Measurements from ENCODE around the gene LYZL4.

Gene LYZL4

GRCh38 chr3:42387802-42388651 lies 22.4 kb downstream of the LYZL4 start:
- no peak for TF ChIP-seq Cebpa-rat (IDR thresholded peaks at IDR 0.05)
- Histone ChIP-seq H3K27me3 (no peaks in the 10 kb centered on the region), H3K4me1 (peaks cover 12 to 21% (median 17%) of the 10 kb centered on the region in 10 experiments; a peak in 19 of 20 replicates), H3K4me3 (no peak overlapping the region), H3K9me3 (replicated peaks in 1 of 11) (no peaks in the 10 kb centered on the region), H4K20me1 (no peaks in the 10 kb centered on the region), H3K27ac (peak overlapping the region in 1 of 11 experiments; percentile 2; a peak in 1 of 22 replicates), H3K9ac (no peak overlapping the region; a peak in 1 of 22 replicates), H3K36me3 (no peaks in the 10 kb centered on the region), H3K4me2 (peak overlapping the region; percentile 21 to 54 (median 45))

GRCh38 chr3:42381551-42382082 lies 28.8 kb downstream of the LYZL4 start:
- Histone ChIP-seq H3K36me3 (no peaks in the 10 kb centered on the region), H3K9me3 (replicated peaks in 1 of 11) (no peaks in the 10 kb centered on the region), H3K9ac (no peak overlapping the region), H3K4me1 (peaks cover 0 to 12% (median 6%) of the 10 kb centered on the region in 10 experiments; a peak in 13 of 20 replicates), H4K20me1 (no peaks in the 10 kb centered on the region), H3K4me2 (no peak overlapping the region), H3K27me3 (no peaks in the 10 kb centered on the region), H3K27ac (no peak overlapping the region), H3K4me3 (no peak overlapping the region)
- no peak for TF ChIP-seq Cebpa-rat (IDR thresholded peaks at IDR 0.05)

- H3K36me3 ChIP-seq = no peaks in the 10 kb centered on the region
- no peak for TF ChIP-seq Cebpa-rat (IDR thresholded peaks at IDR 0.05)
Measured at GRCh38 chr3:42377681-42378080, 32.7 kb downstream of the LYZL4 start.

GRCh38 chr3:42376344-42376798 lies 34.0 kb downstream of the LYZL4 start:
- peak overlapping the region in 8 of 11 experiments; percentile 17 to 80 (median 48); a peak in 14 of 22 replicates for H3K4me2 ChIP-seq
- H3K9ac ChIP-seq = no peak overlapping the region
- no peaks in the 10 kb centered on the region for H4K20me1 ChIP-seq
- H3K4me3 ChIP-seq = no peak overlapping the region
- no peak for TF ChIP-seq Cebpa-rat (IDR thresholded peaks at IDR 0.05)
- no peaks in the 10 kb centered on the region for H3K27me3 ChIP-seq
- no peaks in the 10 kb centered on the region for H3K36me3 ChIP-seq
- H3K27ac ChIP-seq = peak overlapping the region in 2 of 11 experiments; percentile 7 to 9; a peak in 2 of 22 replicates
- H3K9me3 ChIP-seq (replicated peaks in 1 of 11) = no peaks in the 10 kb centered on the region
- peaks cover 0 to 47% (median 20%) of the 10 kb centered on the region in 10 experiments; a peak in 14 of 20 replicates for H3K4me1 ChIP-seq

More at GRCh38 chr3:42377681-42378080, 32.7 kb downstream of the LYZL4 start:
- no peak overlapping the region for H3K4me3 ChIP-seq
- peak overlapping the region in 8 of 11 experiments; percentile 3 to 34 (median 14); a peak in 6 of 22 replicates for H3K4me2 ChIP-seq
- no peak overlapping the region for H3K27ac ChIP-seq
- no peak overlapping the region for H3K9ac ChIP-seq
- no peaks in the 10 kb centered on the region for H3K9me3 ChIP-seq (replicated peaks in 1 of 11)
- H3K4me1 ChIP-seq = peaks cover 0 to 35% (median 20%) of the 10 kb centered on the region in 10 experiments; a peak in 14 of 20 replicates
- no peaks in the 10 kb centered on the region for H3K27me3 ChIP-seq
- H4K20me1 ChIP-seq = no peaks in the 10 kb centered on the region

- Histone ChIP-seq H3K9ac (0 out of 22 replicates have a peak overlapping the region, but pooled peaks of 1 of the 11 experiments have one; percentile 19), H3K27me3 (no peaks in the 10 kb centered on the region), H3K4me1 (peaks cover 0 to 50% (median 20%) of the 10 kb centered on the region in 10 experiments; a peak in 14 of 20 replicates), H3K36me3 (no peaks in the 10 kb centered on the region), H4K20me1 (no peaks in the 10 kb centered on the region), H3K9me3 (replicated peaks in 1 of 11) (peaks cover 0 to 3% (median 0%) of the 10 kb centered on the region in 11 experiments; a peak in 1 of 22 replicates), H3K4me2 (peak overlapping the region in 5 of 11 experiments; percentile 37 to 80 (median 64); a peak in 11 of 22 replicates), H3K4me3 (no peak overlapping the region), H3K27ac (peak overlapping the region in 4 of 11 experiments; percentile 33 to 43 (median 36); a peak in 6 of 22 replicates)
- TF ChIP-seq Cebpa-rat (IDR thresholded peaks at IDR 0.05) = no peak; a peak in 1 of 22 replicates
Measured at GRCh38 chr3:42375121-42375800, 35.1 kb downstream of the LYZL4 start.

GRCh38 chr3:42371776-42372175 lies 38.6 kb downstream of the LYZL4 start:
- Histone ChIP-seq H3K9ac (no peak overlapping the region), H4K20me1 (no peaks in the 10 kb centered on the region)

GRCh38 chr3:42369832-42370231 lies 40.6 kb downstream of the LYZL4 start:
- Histone ChIP-seq H3K4me1 (peaks cover 0 to 37% (median 1%) of the 10 kb centered on the region in 10 experiments; a peak in 9 of 20 replicates), H3K4me3 (no peak overlapping the region), H3K9ac (no peak overlapping the region), H3K27me3 (no peaks in the 10 kb centered on the region), H3K27ac (peak overlapping the region in 3 of 11 experiments; percentile 3 to 60 (median 23); a peak in 3 of 22 replicates), H4K20me1 (no peaks in the 10 kb centered on the region), H3K9me3 (replicated peaks in 1 of 11) (peaks cover 0 to 14% (median 6%) of the 10 kb centered on the region in 11 experiments; a peak in 16 of 22 replicates), H3K4me2 (no peak overlapping the region), H3K36me3 (no peaks in the 10 kb centered on the region)
- TF ChIP-seq Cebpa-rat (IDR thresholded peaks at IDR 0.05) = no peak

More at GRCh38 chr3:42371776-42372175, 38.6 kb downstream of the LYZL4 start:
- H3K36me3 ChIP-seq = no peaks in the 10 kb centered on the region
- no peaks in the 10 kb centered on the region for H3K27me3 ChIP-seq
- no peak overlapping the region for H3K4me3 ChIP-seq
- no peak for TF ChIP-seq Cebpa-rat (IDR thresholded peaks at IDR 0.05)
- peaks cover 0 to 5% (median 0%) of the 10 kb centered on the region in 11 experiments; a peak in 1 of 22 replicates for H3K9me3 ChIP-seq (replicated peaks in 1 of 11)
- H3K4me2 ChIP-seq = peak overlapping the region in 3 of 11 experiments; percentile 33 to 63 (median 49); a peak in 6 of 22 replicates
- H3K27ac ChIP-seq = no peak overlapping the region
- peaks cover 0 to 57% (median 15%) of the 10 kb centered on the region in 10 experiments; a peak in 12 of 20 replicates for H3K4me1 ChIP-seq

GRCh38 chr3:42369304-42369703 lies 41.1 kb downstream of the LYZL4 start:
- Histone ChIP-seq H3K27me3 (no peaks in the 10 kb centered on the region), H3K36me3 (no peaks in the 10 kb centered on the region), H3K9me3 (replicated peaks in 1 of 11) (peaks cover 0 to 18% (median 8%) of the 10 kb centered on the region in 11 experiments; a peak in 17 of 22 replicates), H3K27ac (peak overlapping the region in 3 of 11 experiments; percentile 3 to 60 (median 23); a peak in 3 of 22 replicates), H3K4me2 (no peak overlapping the region), H3K4me1 (peaks cover 0 to 32% (median 0%) of the 10 kb centered on the region in 10 experiments; a peak in 6 of 20 replicates), H3K4me3 (no peak overlapping the region), H4K20me1 (no peaks in the 10 kb centered on the region), H3K9ac (no peak overlapping the region)
- no peak for TF ChIP-seq Cebpa-rat (IDR thresholded peaks at IDR 0.05)
